Endothelial cell of umbilical vein (primary cell): ENCODE data around the gene TENM4. TPM values are rescaled to one million over a fixed set of nuclear protein-coding genes. Genes with fewer than 3 reads are reported as not detected.

Experiments used
- BruUV-seq: library from RNA; stranded (reverse); fragments of 400-500 nt; replicated peaks from 2 replicates; lab custom pipeline; 2021; lab: Mats Ljungman, UMichigan
- CTCF ChIA-PET: fragments of 300-600, 350-600 bp; sonication (Branson Sonifier 250); formaldehyde crosslinking; loops from one replicate; lab custom pipeline; 2021; ENCODE audit warnings: antibody characterized with exemption, inconsistent platforms; lab: Charles Lee
- POLR2A ChIA-PET: fragments of 300-600, 350-600 bp; sonication (Branson Sonifier 250); formaldehyde crosslinking; loops from one replicate; lab custom pipeline; 2021; ENCODE audit warnings: antibody characterized with exemption, inconsistent platforms; lab: Charles Lee
- DNase-seq: peaks from one replicate; pipeline ENCODE4 v3.0.0-alpha.2; 2011; ENCODE audit warnings: low read depth, low spot score
- FAIRE-seq: peaks from 2 replicates; lab custom pipeline; 2011; peaks lifted over from hg19 to GRCh38; lab: Jason Lieb, UNC
- H2AFZ ChIP-seq: 2 replicates; pipeline ENCODE4 v1.6.0; 2012; ENCODE audit warnings: low read depth, low read length, control low read depth, inconsistent platforms
- H3K27ac ChIP-seq: 2 replicates; pipeline ENCODE4 v1.5.1; 2011; ENCODE audit warnings: low read depth, mild to moderate bottlenecking, control low read depth, low read length, moderate library complexity; ENCODE audit not compliant: insufficient read depth
- H3K27me3 ChIP-seq, 2 experiments: 2 replicates each; pipeline versions ENCODE4 v1.6.0 to v1.6.1; 2011; ENCODE audit warnings: low read length in 2 of 2, mixed read lengths in 1 of 2; ENCODE audit not compliant: control insufficient read depth in 2 of 2, insufficient read depth in 2 of 2
- H3K36me3 ChIP-seq, 2 experiments: 2 replicates in 1 of 2; 3 replicates in 1 of 2; pipeline ENCODE4 v1.5.1; 2011; ENCODE audit warnings: low read length in 2 of 2, mild to moderate bottlenecking in 1 of 2, moderate library complexity in 1 of 2; ENCODE audit not compliant: control insufficient read depth in 2 of 2, insufficient read depth in 2 of 2; ENCODE audit errors: extremely low read depth in 1 of 2
- H3K4me1 ChIP-seq: 3 replicates; pipeline ENCODE4 v1.5.1; 2011; ENCODE audit warnings: mild to moderate bottlenecking, low read length; ENCODE audit not compliant: control insufficient read depth, insufficient read depth; ENCODE audit errors: extremely low read depth
- H3K4me2 ChIP-seq: 2 replicates; pipeline ENCODE4 v1.6.1; 2011; ENCODE audit warnings: low read length, control low read depth, mixed read lengths; ENCODE audit not compliant: insufficient read depth
- H3K4me3 ChIP-seq, 3 experiments: fragments of 200-600 bp in 1 of 3; sonication (generic), shearing (Covaris generic) in 1 of 3; replicated peaks in 1 of 3; 2 replicates each; pipeline ENCODE4 v1.5.1; 2011 to 2016; ENCODE audit warnings: control low read depth in 3 of 3, low read length in 3 of 3, mild to moderate bottlenecking in 2 of 3, inconsistent platforms in 1 of 3, low read depth in 1 of 3, moderate library complexity in 1 of 3; ENCODE audit not compliant: insufficient read depth in 1 of 3
- H3K79me2 ChIP-seq: 2 replicates; pipeline ENCODE4 v1.6.0; 2012; ENCODE audit warnings: low read length, inconsistent platforms; ENCODE audit not compliant: control insufficient read depth, insufficient read depth
- H3K9ac ChIP-seq: replicated peaks from 2 replicates; pipeline ENCODE3; 2011; ENCODE audit warnings: low read length, control low read depth; ENCODE audit not compliant: insufficient read depth; ENCODE audit errors: extremely low read depth
- H3K9me1 ChIP-seq: replicated peaks from 3 replicates; pipeline ENCODE4 v1.6.0; 2011; ENCODE audit warnings: mild to moderate bottlenecking, low read length; ENCODE audit not compliant: control insufficient read depth, insufficient read depth; ENCODE audit errors: extremely low read depth
- H3K9me3 ChIP-seq: replicated peaks from 2 replicates; pipeline ENCODE4 v1.5.1; 2012; ENCODE audit warnings: low read length, inconsistent platforms; ENCODE audit not compliant: control insufficient read depth, insufficient read depth
- H4K20me1 ChIP-seq: replicated peaks from 2 replicates; pipeline ENCODE3; 2011; ENCODE audit warnings: mild to moderate bottlenecking, low read length; ENCODE audit not compliant: control insufficient read depth, insufficient read depth; ENCODE audit errors: extremely low read depth
- EZH2 ChIP-seq: IDR thresholded peaks from 2 replicates; pipeline ENCODE4 v1.6.1; 2012; ENCODE audit warnings: borderline replicate concordance, low read depth, mild to moderate bottlenecking, moderate library complexity, low read length, inconsistent platforms; ENCODE audit not compliant: severe bottlenecking
- FOS ChIP-seq: IDR thresholded peaks from 2 replicates; pipeline ENCODE4 v1.6.1; 2011; ENCODE audit warnings: mild to moderate bottlenecking, low read length, moderate library complexity, borderline replicate concordance; ENCODE audit not compliant: insufficient read depth
- GATA2 ChIP-seq: IDR thresholded peaks from 2 replicates; pipeline ENCODE4 v1.7.0; 2011; ENCODE audit warnings: low read depth, mild to moderate bottlenecking, moderate library complexity, mixed read lengths, low read length; ENCODE audit not compliant: insufficient read length, insufficient read depth
- JUN ChIP-seq: IDR thresholded peaks from 2 replicates; pipeline ENCODE4 v1.6.1; 2011; ENCODE audit warnings: borderline replicate concordance, low read depth; ENCODE audit not compliant: insufficient read length, insufficient read depth
- MYC ChIP-seq: IDR thresholded peaks from one replicate; pipeline ENCODE4 v1.6.1; 2011; ENCODE audit warnings: mild to moderate bottlenecking, low read depth, low read length
- POLR2A ChIP-seq: IDR thresholded peaks from 2 replicates; pipeline ENCODE4 v1.6.1; 2012; ENCODE audit warnings: low read depth, mild to moderate bottlenecking, control low read depth, low read length
- POLR2AphosphoS5 ChIP-seq: IDR thresholded peaks from 2 replicates; pipeline ENCODE4 v1.6.1; 2012; ENCODE audit warnings: low read depth, mild to moderate bottlenecking, control low read depth, low read length, moderate library complexity; ENCODE audit not compliant: insufficient read depth
- dilution Hi-C: fragments of 300-500 bp; cut with MboI; formaldehyde crosslinking; loops from one replicate; pipeline ENCODE4 v1.15.0; 2019; ENCODE audit warnings: low sequenced_read_pairs; ENCODE audit not compliant: extremely low pct_ligation_motif_present
- intact Hi-C: fragments of 100-400 bp; cut with micrococcal nuclease; formaldehyde crosslinking; loops from one replicate; pipeline ENCODE4 v1.10.0; 2022
- polyA plus RNA-seq, 4 experiments: library from polyadenylated mRNA; depleted of rRNA in 3 of 4; stranded (reverse) in 3 of 4; unstranded in 1 of 4; fragments of >200 nt; gene quantifications; 2 replicates each; pipeline versions ENCODE4 v1.2.1 to v1.2.3, GENCODE V29; 2011 to 2012; ENCODE audit warnings: missing spikeins in 1 of 4
- total RNA-seq: library from RNA; stranded (reverse); gene quantifications from 2 replicates; pipeline ENCODE4 v1.2.3, GENCODE V29; 2021
- TF ChIP-seq, protein P1 (sequence below): IDR thresholded peaks from 2 replicates; pipeline ENCODE4 v1.6.1; 2011; ENCODE audit not compliant: insufficient read depth, insufficient read length
- TF ChIP-seq, protein P2 (sequence below), 2 donors: IDR thresholded peaks; 1 replicate in 1 of 2; 2 replicates in 1 of 2; pipeline ENCODE4 v1.5.1; 2011; ENCODE audit warnings: low read length in 2 of 2, mild to moderate bottlenecking in 2 of 2, moderate library complexity in 2 of 2, control low read depth in 1 of 2, inconsistent platforms in 1 of 2, low read depth in 1 of 2; ENCODE audit not compliant: insufficient read depth in 1 of 2; ENCODE audit errors: extremely low read depth in 1 of 2

TENM4 gene
- total and polyA plus RNA-seq, 2 donors (not counting 3 experiments of a cell fraction or from before 2014, with no cell fraction given): 0.06 to 0.27 TPM

DNA sequence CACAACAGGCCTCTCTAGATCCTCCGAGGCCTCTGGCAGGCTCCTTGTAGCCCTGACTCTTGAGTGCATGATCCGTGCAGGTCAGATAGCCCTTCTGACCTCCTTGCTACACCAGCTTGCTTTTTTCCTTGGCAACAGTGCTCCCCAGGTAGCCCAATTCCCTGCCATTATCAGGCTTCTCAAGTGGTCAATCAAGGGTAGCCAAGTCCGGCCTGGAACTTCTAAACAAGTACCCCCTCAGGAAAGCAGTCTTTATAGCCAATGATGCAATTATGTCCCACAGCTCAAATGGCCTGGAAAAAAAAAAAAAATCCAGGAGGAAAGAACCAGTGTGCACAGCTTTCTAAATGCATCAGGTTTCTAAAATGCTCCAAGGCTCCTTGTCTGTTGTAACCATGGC lies 59.8 kb downstream of the TENM4 start:
- no TSS peak for BruUV-seq
- no peaks in the 10 kb centered on the region for H3K79me2 ChIP-seq
- DNase-seq (no peak), FAIRE-seq (no peak)
- H3K4me2 ChIP-seq: no peak overlapping the region
- ChIA-PET POLR2A (no interaction called here), CTCF (no interaction called here)
- H3K9me1 ChIP-seq: no peaks in the 10 kb centered on the region
- H3K36me3 ChIP-seq: no peaks in the 10 kb centered on the region
- no peaks in the 10 kb centered on the region for H3K27me3 ChIP-seq
- no peaks in the 10 kb centered on the region for H3K4me1 ChIP-seq
- TF ChIP-seq, protein P1, sequence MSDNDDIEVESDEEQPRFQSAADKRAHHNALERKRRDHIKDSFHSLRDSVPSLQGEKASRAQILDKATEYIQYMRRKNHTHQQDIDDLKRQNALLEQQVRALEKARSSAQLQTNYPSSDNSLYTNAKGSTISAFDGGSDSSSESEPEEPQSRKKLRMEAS: no peak
- TF ChIP-seq GATA2: no peak
- TF ChIP-seq JUN: no peak
- no peak for TF ChIP-seq POLR2AphosphoS5
- no peak for TF ChIP-seq FOS
- no peak for TF ChIP-seq MYC
- TF ChIP-seq EZH2: no peak
- TF ChIP-seq, protein P2, sequence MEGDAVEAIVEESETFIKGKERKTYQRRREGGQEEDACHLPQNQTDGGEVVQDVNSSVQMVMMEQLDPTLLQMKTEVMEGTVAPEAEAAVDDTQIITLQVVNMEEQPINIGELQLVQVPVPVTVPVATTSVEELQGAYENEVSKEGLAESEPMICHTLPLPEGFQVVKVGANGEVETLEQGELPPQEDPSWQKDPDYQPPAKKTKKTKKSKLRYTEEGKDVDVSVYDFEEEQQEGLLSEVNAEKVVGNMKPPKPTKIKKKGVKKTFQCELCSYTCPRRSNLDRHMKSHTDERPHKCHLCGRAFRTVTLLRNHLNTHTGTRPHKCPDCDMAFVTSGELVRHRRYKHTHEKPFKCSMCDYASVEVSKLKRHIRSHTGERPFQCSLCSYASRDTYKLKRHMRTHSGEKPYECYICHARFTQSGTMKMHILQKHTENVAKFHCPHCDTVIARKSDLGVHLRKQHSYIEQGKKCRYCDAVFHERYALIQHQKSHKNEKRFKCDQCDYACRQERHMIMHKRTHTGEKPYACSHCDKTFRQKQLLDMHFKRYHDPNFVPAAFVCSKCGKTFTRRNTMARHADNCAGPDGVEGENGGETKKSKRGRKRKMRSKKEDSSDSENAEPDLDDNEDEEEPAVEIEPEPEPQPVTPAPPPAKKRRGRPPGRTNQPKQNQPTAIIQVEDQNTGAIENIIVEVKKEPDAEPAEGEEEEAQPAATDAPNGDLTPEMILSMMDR (IDR thresholded peaks at IDR 0.05; ENCODE audit: extremely low read depth in 1 of 2, insufficient read depth in 1 of 2, low read depth in 1 of 2, low read length in 2 of 2): no peak
- TF ChIP-seq POLR2A: no peak
- no peak overlapping the region for H3K9ac ChIP-seq
- dilution Hi-C loops (no loop called here), intact Hi-C loops (no loop called here)
- no peak overlapping the region for H3K4me3 ChIP-seq
- H4K20me1 ChIP-seq: no peaks in the 10 kb centered on the region
- peaks cover 2% of the 10 kb centered on the region for H3K9me3 ChIP-seq
- no peak overlapping the region for H2AFZ ChIP-seq
- H3K27ac ChIP-seq: no peak overlapping the region
